Neural progenitor cell (in vitro differentiated cells): ENCODE measurements around the gene IL2RA.

Experiments
- EZH2 ChIP-seq: fragments of 200-600 bp; sonication (generic); IDR thresholded peaks from 2 replicates; pipeline ENCODE4 v1.6.1; 2017; ENCODE audit warnings: antibody characterized with exemption, mild to moderate bottlenecking, moderate library complexity
- TF ChIP-seq, protein P1 (sequence below): fragments of 200-600 bp; sonication (generic); IDR thresholded peaks from 2 replicates; pipeline ENCODE4 v1.5.1; 2017; ENCODE audit warnings: antibody characterized with exemption, mild to moderate bottlenecking

DNA sequence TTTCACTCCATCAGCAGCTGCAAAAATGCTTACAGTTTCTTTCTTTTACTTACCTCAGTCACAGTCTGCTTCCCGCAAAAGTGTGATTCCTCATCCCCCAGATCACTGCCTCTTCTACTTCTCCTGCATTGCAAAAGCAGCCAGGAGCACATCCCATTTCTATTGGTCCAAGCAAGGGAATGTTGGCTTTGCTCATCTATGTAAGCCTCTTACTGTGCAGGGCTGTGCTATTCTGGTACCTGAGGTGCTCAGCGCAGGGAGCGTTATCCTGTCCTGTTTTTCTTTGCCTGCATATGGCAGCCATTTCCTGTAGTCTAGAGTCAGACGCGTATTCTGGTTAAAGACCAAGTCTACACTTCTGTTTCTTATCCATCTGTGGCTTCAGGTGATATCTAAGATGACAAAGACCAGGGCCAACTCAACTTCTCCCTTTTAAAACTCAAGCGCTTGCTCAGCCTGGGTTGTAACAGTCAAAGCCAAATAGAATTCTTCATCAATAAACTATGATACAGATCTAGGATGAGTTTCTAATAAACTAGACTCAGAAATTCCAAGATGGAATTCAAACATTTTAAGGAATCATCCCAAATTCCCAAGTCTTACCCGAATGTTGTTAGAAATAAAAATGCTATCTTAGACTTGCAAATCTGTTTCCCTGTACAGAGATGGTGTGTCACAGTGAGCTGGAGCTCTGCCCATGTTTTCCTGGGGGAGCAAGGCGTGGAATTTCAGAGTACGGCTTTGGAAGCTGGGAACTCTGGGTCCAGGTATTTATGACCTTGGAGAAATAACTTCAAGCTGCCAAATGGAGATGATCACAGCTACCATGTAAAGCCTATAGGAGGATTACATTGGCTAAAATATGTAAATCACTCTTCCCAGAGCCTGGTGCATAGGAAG lies 20.6 kb upstream of the IL2RA start:
- TF ChIP-seq, protein P1, sequence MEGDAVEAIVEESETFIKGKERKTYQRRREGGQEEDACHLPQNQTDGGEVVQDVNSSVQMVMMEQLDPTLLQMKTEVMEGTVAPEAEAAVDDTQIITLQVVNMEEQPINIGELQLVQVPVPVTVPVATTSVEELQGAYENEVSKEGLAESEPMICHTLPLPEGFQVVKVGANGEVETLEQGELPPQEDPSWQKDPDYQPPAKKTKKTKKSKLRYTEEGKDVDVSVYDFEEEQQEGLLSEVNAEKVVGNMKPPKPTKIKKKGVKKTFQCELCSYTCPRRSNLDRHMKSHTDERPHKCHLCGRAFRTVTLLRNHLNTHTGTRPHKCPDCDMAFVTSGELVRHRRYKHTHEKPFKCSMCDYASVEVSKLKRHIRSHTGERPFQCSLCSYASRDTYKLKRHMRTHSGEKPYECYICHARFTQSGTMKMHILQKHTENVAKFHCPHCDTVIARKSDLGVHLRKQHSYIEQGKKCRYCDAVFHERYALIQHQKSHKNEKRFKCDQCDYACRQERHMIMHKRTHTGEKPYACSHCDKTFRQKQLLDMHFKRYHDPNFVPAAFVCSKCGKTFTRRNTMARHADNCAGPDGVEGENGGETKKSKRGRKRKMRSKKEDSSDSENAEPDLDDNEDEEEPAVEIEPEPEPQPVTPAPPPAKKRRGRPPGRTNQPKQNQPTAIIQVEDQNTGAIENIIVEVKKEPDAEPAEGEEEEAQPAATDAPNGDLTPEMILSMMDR = no peak
- TF ChIP-seq EZH2 = no peak
